ENCODE results near the gene GSX2.

DNA sequence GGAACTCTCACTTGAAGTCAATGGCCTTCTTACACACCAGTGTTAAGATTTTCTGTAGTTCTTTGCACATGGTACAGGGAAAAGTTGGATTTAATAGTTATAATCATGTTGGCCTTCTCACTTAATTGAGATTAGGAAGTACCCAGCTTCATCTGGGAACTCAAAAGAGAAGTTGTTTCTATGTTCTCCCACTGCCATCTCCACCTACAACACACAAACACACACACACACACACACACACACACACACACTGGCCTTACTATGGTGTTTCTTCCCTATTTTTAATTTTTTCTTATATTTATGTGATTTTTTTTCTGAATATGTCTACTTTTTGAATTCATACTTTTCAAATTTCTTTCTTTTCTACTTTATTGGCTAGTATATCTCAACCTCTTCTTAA lies 25.6 kb upstream of the GSX2 start:
- TF ChIP-seq, protein P1, sequence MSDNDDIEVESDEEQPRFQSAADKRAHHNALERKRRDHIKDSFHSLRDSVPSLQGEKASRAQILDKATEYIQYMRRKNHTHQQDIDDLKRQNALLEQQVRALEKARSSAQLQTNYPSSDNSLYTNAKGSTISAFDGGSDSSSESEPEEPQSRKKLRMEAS (IDR thresholded peaks at IDR 0.05; ENCODE audit: low read depth) = no peak
- no peak for TF ChIP-seq EZH2phosphoT487 (IDR thresholded peaks at IDR 0.05; ENCODE audit: borderline replicate concordance, low read depth)
- TF ChIP-seq POLR2AphosphoS5 (IDR thresholded peaks at IDR 0.05; ENCODE audit: low read depth, low read length) = no peak
- TF ChIP-seq CTCF (IDR thresholded peaks at IDR 0.05) = no peak
- no peak for TF ChIP-seq EP300 (IDR thresholded peaks at IDR 0.05; ENCODE audit: borderline replicate concordance in 1 of 2, low read depth in 1 of 2, low read length in 1 of 2)
- no peak for TF ChIP-seq RAD21 (IDR thresholded peaks at IDR 0.05; ENCODE audit: low read length)
- TF ChIP-seq, protein P2, sequence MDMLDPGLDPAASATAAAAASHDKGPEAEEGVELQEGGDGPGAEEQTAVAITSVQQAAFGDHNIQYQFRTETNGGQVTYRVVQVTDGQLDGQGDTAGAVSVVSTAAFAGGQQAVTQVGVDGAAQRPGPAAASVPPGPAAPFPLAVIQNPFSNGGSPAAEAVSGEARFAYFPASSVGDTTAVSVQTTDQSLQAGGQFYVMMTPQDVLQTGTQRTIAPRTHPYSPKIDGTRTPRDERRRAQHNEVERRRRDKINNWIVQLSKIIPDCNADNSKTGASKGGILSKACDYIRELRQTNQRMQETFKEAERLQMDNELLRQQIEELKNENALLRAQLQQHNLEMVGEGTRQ (IDR thresholded peaks at IDR 0.05; ENCODE audit: borderline replicate concordance, low read depth, low read length) = no peak
- no peak for TF ChIP-seq SMC3 (IDR thresholded peaks at IDR 0.05; ENCODE audit: low read depth, low read length)
- no peak for TF ChIP-seq RCOR1 (IDR thresholded peaks at IDR 0.05; ENCODE audit: low read length)
- no peak for TF ChIP-seq CHD2 (IDR thresholded peaks at IDR 0.05; ENCODE audit: low read length, partially characterized antibody)
- no peak for TF ChIP-seq FOXM1 (IDR thresholded peaks at IDR 0.05; ENCODE audit: low read depth)
- no peak for TF ChIP-seq RFX5 (IDR thresholded peaks at IDR 0.05; ENCODE audit: low read length)
- TF ChIP-seq ZBTB33 (IDR thresholded peaks at IDR 0.05; ENCODE audit: borderline replicate concordance, low read depth) = no peak
- TF ChIP-seq GABPA (IDR thresholded peaks at IDR 0.05; ENCODE audit: low read depth) = no peak
